IPS-15b (cell line): ENCODE measurements around the gene WNK1.

Experiments
- H3K27me3 ChIP-seq: one replicate; pipeline ENCODE4 v1.6.1; 2013; ENCODE audit warnings: low read length; ENCODE audit not compliant: control insufficient read depth, insufficient read depth
- H3K36me3 ChIP-seq: one replicate; pipeline ENCODE4 v1.6.1; 2013; ENCODE audit warnings: low read length; ENCODE audit not compliant: control insufficient read depth, insufficient read depth
- H3K4me1 ChIP-seq: one replicate; pipeline ENCODE4 v1.6.1; 2013; ENCODE audit warnings: mild to moderate bottlenecking, low read length; ENCODE audit not compliant: control insufficient read depth, insufficient read depth
- H3K4me3 ChIP-seq: one replicate; pipeline ENCODE4 v1.5.1; 2013; ENCODE audit warnings: low read depth, low read length
- H3K9ac ChIP-seq: one replicate; pipeline ENCODE4 v1.6.1; 2013; ENCODE audit warnings: low read depth, mild to moderate bottlenecking, low read length
- H3K9me3 ChIP-seq: one replicate; pipeline ENCODE4 v1.6.1; 2013; ENCODE audit warnings: mild to moderate bottlenecking, low read length; ENCODE audit not compliant: control insufficient read depth, insufficient read depth

WNK1 gene

DNA sequence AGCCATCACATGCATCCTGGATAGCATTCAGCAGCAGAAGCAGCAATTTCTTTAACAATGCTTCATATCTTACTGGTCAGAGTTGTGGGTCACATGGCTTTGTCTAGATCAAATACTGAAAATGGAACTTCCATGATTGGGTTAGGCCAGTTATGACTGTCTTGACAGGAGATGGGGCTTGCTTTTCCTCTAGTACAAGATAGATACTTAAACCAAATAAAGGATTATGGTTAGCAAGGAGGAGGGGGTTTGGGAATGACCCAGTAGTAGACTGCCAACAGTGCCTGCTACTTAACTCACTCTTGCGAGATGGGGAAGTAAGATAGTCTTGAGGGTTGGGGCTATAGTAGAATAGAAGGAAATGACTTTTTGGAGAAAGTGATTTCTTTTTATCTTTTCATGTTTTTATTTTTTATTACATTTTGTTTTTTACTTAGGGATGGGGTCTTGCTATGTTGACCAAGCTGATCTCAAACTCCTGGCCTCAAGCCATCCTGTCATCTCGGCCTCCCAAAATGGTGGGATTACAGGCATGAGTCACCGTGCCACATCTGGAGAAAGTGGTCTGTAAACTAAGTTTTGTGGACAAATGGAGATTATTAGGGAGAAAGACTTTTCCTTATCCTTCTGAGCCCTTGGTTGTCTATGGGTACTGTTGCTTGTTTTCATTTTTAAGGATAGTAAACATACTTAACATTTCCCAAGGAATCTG, 37.6 kb downstream of the WNK1 start:
- Histone ChIP-seq H3K4me3 (no peak overlapping the region), H3K9me3 (no peaks in the 10 kb centered on the region), H3K9ac (no peak overlapping the region), H3K4me1 (peaks cover 3% of the 10 kb centered on the region), H3K27me3 (no peaks in the 10 kb centered on the region), H3K36me3 (no peaks in the 10 kb centered on the region)

- Histone ChIP-seq H3K4me3 (no peak overlapping the region), H3K27me3 (no peaks in the 10 kb centered on the region), H3K9ac (no peak overlapping the region), H3K36me3 (no peaks in the 10 kb centered on the region), H3K4me1 (peaks cover 3% of the 10 kb centered on the region), H3K9me3 (no peaks in the 10 kb centered on the region)
These were observed 38.2 kb downstream of the WNK1 start for GRCh38 chr12:790608-791007.

GRCh38 chr12:793037-793436, 40.7 kb downstream of the WNK1 start:
- Histone ChIP-seq H3K4me3 (no peak overlapping the region), H3K4me1 (peaks cover 3% of the 10 kb centered on the region), H3K9ac (no peak overlapping the region), H3K36me3 (no peaks in the 10 kb centered on the region), H3K27me3 (no peaks in the 10 kb centered on the region), H3K9me3 (no peaks in the 10 kb centered on the region)

GRCh38 chr12:793711-794110, 41.3 kb downstream of the WNK1 start:
- Histone ChIP-seq H3K4me1 (peaks cover 3% of the 10 kb centered on the region), H3K9ac (no peak overlapping the region), H3K36me3 (no peaks in the 10 kb centered on the region), H3K27me3 (no peaks in the 10 kb centered on the region), H3K4me3 (no peak overlapping the region), H3K9me3 (no peaks in the 10 kb centered on the region)

- Histone ChIP-seq H3K36me3 (no peaks in the 10 kb centered on the region), H3K27me3 (no peaks in the 10 kb centered on the region), H3K4me3 (no peak overlapping the region), H3K9ac (no peak overlapping the region), H3K9me3 (no peaks in the 10 kb centered on the region), H3K4me1 (peaks cover 3% of the 10 kb centered on the region)
These were observed 42.9 kb downstream of the WNK1 start for GRCh38 chr12:795305-795704.

DNA sequence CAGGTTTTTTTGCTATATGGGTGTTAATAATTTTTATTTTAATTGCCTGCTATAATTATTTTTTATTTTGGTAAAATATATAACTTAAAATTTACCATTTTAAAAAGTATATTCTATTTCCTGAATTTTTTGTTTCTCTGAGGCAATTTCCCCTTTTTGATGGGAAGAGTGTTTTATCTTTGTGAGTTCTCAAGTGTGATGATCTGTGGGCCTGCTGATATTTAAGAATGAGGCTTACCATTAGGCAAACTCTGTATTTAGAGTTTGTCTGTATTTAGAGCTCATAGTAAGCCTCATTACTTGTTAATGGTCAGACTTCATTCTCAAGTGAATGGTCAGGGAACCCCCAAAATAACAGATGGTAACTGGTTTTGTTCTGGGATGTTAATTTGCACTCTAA, 48.0 kb downstream of the WNK1 start:
- no peaks in the 10 kb centered on the region for H3K9me3 ChIP-seq
- no peak overlapping the region for H3K9ac ChIP-seq
- no peaks in the 10 kb centered on the region for H3K27me3 ChIP-seq
- no peak overlapping the region for H3K4me3 ChIP-seq
- peaks cover 4% of the 10 kb centered on the region for H3K4me1 ChIP-seq
- H3K36me3 ChIP-seq: no peaks in the 10 kb centered on the region

DNA sequence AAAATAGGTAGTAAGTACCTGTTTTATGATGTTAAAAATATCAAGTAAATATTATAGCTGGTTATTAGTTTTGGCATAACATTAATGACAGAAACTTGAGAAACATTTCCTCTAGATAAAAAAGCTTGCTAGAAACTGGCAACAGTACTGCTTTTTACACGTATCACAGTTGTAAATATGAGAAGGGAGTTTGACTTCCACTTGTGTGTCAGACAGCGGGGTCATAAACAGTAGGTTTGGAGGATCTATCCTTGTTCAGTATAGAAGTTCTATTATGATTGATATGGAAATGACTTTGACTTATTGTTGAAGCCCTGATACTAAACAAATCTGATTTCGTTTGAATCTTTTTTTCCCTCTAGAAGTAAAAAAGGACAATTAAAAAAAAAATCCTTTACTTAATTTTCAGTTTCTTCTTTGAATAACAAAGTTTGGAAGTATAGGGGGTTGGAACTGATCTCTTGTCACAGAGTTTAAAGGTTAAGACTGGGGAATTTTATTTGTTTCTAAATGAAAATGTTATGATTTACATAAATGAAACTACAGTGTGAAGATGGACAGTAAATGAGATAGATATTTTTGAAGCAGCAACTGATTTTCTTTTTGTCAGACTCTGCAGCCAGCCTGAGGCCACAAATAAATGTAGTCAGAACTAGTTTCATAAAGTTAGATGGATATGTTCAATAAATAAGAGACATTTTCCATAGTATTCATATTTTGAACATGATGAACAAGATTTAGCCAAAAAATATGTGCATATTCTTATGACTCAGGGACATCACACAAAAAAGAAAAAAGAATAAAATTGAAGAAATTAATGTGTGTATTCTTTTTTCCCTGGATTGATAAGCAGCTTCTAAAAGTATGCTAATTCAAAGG, 50.1 kb downstream of the WNK1 start:
- Histone ChIP-seq H3K9ac (no peak overlapping the region), H3K36me3 (no peaks in the 10 kb centered on the region), H3K27me3 (no peaks in the 10 kb centered on the region), H3K9me3 (no peaks in the 10 kb centered on the region), H3K4me1 (peaks cover 4% of the 10 kb centered on the region), H3K4me3 (no peak overlapping the region)

DNA sequence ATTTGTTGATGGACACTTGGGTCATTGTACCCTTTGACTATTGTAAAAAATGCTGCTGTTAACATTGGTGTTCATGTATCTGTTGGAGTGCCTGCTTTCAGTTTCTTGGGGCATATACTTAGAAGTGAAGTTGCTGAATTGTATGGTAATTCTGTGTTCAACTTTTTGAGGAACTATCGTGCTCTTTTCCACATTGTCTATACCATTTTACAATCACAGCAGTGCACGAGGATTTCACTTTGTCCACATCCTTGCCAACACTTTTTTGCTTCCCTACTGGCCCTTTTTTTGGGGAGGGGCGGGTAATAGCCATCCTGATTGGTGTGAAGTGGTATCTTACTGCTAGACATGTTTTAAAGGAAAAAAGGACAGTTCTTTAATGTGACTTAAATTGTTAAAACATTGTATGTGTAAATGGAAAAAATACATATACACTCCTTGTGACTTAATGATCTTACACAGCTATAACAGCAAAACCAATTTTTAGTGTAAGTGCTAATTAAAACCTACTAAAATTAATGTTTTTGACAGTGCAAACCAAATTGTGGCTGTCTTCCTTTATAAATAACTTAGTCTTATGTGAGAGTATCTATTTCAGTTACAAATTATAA, 52.7 kb downstream of the WNK1 start:
- Histone ChIP-seq H3K9me3 (no peaks in the 10 kb centered on the region), H3K9ac (no peak overlapping the region), H3K4me3 (no peak overlapping the region), H3K4me1 (peaks cover 4% of the 10 kb centered on the region), H3K36me3 (no peaks in the 10 kb centered on the region), H3K27me3 (no peaks in the 10 kb centered on the region)

DNA sequence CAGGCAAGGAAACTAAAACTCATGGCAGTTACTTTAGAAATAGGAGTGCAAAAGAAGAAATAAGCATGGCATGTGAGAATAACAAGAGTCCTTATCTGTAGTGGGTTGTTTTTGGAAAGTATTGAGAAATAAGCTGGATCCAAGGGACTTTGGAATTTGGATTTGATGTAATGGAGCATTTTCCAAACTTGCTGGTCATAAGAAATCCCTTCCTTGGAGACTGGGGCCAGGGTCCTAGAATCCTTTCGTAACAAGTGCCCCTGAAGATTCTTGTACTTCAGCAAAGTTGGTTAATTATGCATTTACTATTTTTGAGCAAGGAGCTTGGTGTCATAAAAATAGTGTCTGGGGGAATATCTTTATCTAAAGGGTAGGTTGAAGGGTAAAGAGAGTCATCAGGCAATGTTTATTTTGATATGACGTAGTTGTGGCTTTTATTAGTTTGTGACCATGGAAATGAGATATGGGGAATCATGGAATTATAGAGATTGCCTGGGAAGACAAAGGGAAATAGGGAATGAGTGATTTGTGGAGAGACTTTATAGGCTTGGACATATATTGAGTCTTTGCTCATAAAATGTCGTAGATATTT, 53.9 kb downstream of the WNK1 start:
- H3K36me3 ChIP-seq: no peaks in the 10 kb centered on the region
- no peak overlapping the region for H3K9ac ChIP-seq

DNA sequence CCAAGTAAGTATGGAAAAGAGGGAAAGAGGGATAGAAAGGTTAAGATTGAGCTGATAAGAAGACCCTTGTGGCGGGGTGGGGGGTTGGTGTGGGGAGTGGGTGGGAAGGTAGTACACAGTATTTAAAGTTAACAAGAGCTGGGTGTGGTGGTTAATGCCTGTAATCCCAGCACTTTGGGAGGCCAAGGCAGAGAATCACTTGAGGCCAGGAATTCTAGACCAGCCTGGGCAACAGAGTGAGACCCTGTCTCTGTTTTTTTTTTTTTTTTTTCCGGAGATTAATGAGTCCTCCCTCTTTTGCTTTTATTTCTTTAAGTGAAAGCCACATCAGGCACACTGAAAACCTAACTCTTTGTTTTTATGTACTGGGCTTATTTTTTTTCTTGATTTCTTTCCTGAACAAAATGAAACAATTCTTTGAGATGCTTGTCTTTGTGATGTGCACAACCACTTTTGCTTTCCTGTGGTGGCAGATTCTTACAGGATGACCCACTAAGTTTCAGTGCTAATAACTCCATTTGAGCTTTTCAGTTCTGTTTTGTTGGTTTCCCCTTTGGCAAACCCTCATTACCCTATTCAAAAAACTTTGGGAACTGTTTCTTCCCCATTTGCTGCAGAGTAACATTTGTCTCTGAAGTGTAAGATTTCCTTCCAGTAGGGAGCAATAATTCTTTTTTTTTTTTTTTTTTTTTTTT, 54.8 kb downstream of the WNK1 start:
- H3K36me3 ChIP-seq: no peaks in the 10 kb centered on the region
- no peak overlapping the region for H3K9ac ChIP-seq
- no peaks in the 10 kb centered on the region for H3K9me3 ChIP-seq
- H3K27me3 ChIP-seq: no peaks in the 10 kb centered on the region
- H3K4me1 ChIP-seq: peaks cover 5% of the 10 kb centered on the region
- no peak overlapping the region for H3K4me3 ChIP-seq

More for the DNA sequence above, 53.9 kb downstream of the WNK1 start:
- Histone ChIP-seq H3K27me3 (no peaks in the 10 kb centered on the region), H3K4me1 (no peaks in the 10 kb centered on the region), H3K4me3 (no peak overlapping the region), H3K9me3 (no peaks in the 10 kb centered on the region)

- Histone ChIP-seq H3K27me3 (no peaks in the 10 kb centered on the region), H3K4me3 (no peak overlapping the region), H3K9ac (no peak overlapping the region), H3K36me3 (no peaks in the 10 kb centered on the region), H3K4me1 (peaks cover 7% of the 10 kb centered on the region), H3K9me3 (no peaks in the 10 kb centered on the region)
These were observed 57.7 kb downstream of the WNK1 start for GRCh38 chr12:810116-810515.
